GM23338 (cell line): ENCODE data around the gene EPAS1. TPM values are rescaled to one million over a fixed set of nuclear protein-coding genes. Genes with fewer than 3 reads are reported as not detected.

Experiments used
- ATAC-seq: fragments of 200-7000 bp; cut with Tn5 transposase; 3 replicates; pipeline ENCODE4 v1.9.1; 2020
- DNase-seq: peaks from one replicate; pipeline ENCODE4 v3.0.0-alpha.2; 2015; ENCODE audit warnings: low spot score
- H2AFZ ChIP-seq: fragments of 200-600 bp; sonication (generic); 2 replicates; pipeline ENCODE4 v1.8.0; 2016; ENCODE audit warnings: antibody characterized with exemption, mild to moderate bottlenecking, moderate library complexity
- H3F3A ChIP-seq: fragments of 200-600 bp; sonication (generic); replicated peaks from 2 replicates; pipeline ENCODE4 v1.8.0; 2017; ENCODE audit warnings: antibody characterized with exemption, mixed run types, low read depth
- H3K27ac ChIP-seq: fragments of 200-600 bp; sonication (generic); 2 replicates; pipeline ENCODE4 v1.6.1; 2016; ENCODE audit warnings: low read depth
- H3K27me3 ChIP-seq: fragments of 200-600 bp; sonication (generic); 2 replicates; pipeline ENCODE4 v1.8.0; 2016; ENCODE audit warnings: mild to moderate bottlenecking, mixed run types, moderate library complexity; ENCODE audit not compliant: insufficient read depth
- H3K36me3 ChIP-seq: fragments of 200-600 bp; sonication (generic); 2 replicates; pipeline ENCODE4 v1.8.0; 2016; ENCODE audit warnings: mild to moderate bottlenecking; ENCODE audit not compliant: insufficient read depth
- H3K4me1 ChIP-seq: fragments of 200-600 bp; sonication (generic); 2 replicates; pipeline ENCODE4 v1.8.0; 2016; ENCODE audit warnings: mild to moderate bottlenecking, moderate library complexity; ENCODE audit not compliant: insufficient read depth
- H3K4me2 ChIP-seq: fragments of 200-600 bp; sonication (generic); 2 replicates; pipeline ENCODE4 v1.7.1; 2017; ENCODE audit warnings: mixed run types
- H3K4me3 ChIP-seq: fragments of 200-600 bp; sonication (generic); 2 replicates; pipeline ENCODE4 v1.6.1; 2016; ENCODE audit warnings: mixed run types
- H3K79me2 ChIP-seq: fragments of 200-600 bp; sonication (generic); replicated peaks from 2 replicates; pipeline ENCODE4 v1.8.0; 2017; ENCODE audit warnings: mild to moderate bottlenecking; ENCODE audit not compliant: insufficient read depth
- H3K9me2 ChIP-seq: fragments of 200-600 bp; sonication (generic); 2 replicates; pipeline ENCODE4 v1.8.0; 2017; ENCODE audit not compliant: insufficient read depth
- H4K20me1 ChIP-seq: fragments of 200-600 bp; sonication (generic); replicated peaks from 2 replicates; pipeline ENCODE4 v1.8.0; 2017; ENCODE audit warnings: mild to moderate bottlenecking; ENCODE audit not compliant: insufficient read depth
- H3K27ac Mint-ChIP-seq: 2 replicates; pipeline ENCODE4 v1.8.0; 2020; ENCODE audit warnings: inconsistent platforms, mild to moderate bottlenecking, moderate library complexity, mixed read lengths
- H3K27me3 Mint-ChIP-seq: 3 replicates; pipeline ENCODE4 v1.8.0; 2022; ENCODE audit warnings: low read depth, mild to moderate bottlenecking, moderate library complexity, mixed read lengths, inconsistent platforms; ENCODE audit not compliant: insufficient read depth, poor library complexity
- H3K36me3 Mint-ChIP-seq: 3 replicates; pipeline ENCODE4 v1.8.0; 2021; ENCODE audit warnings: low read depth, mild to moderate bottlenecking, inconsistent platforms, moderate library complexity, mixed read lengths
- H3K4me1 Mint-ChIP-seq: 3 replicates; pipeline ENCODE4 v1.8.0; 2020; ENCODE audit warnings: mild to moderate bottlenecking, inconsistent platforms, mixed read lengths
- H3K4me3 Mint-ChIP-seq: 3 replicates; pipeline ENCODE4 v1.8.0; 2021; ENCODE audit warnings: moderate library complexity, mild to moderate bottlenecking, inconsistent platforms, mixed read lengths
- H3K9me3 Mint-ChIP-seq: 3 replicates; pipeline ENCODE4 v1.8.0; 2020; ENCODE audit warnings: moderate library complexity, mild to moderate bottlenecking, inconsistent platforms, mixed read lengths
- EZH2 ChIP-seq: fragments of 200-600 bp; sonication (generic); IDR thresholded peaks from one replicate; pipeline ENCODE4 v1.8.0; 2017; ENCODE audit warnings: antibody characterized with exemption, mild to moderate bottlenecking, low read depth; ENCODE audit not compliant: unreplicated experiment
- polyA plus RNA-seq: library from polyadenylated mRNA; unstranded; fragments of >200 nt; fragmentation: Nextera tagmentation; extraction: Ambion mirVana; gene quantifications from 2 replicates; pipeline ENCODE4 v1.2.1, GENCODE V29; 2016
- total RNA-seq: library from RNA; depleted of rRNA; stranded (reverse); fragments of >200 nt; shearing (Covaris generic); gene quantifications from 2 replicates; pipeline ENCODE4 v1.2.3, GENCODE V29; 2014
- TF ChIP-seq, protein P1 (sequence below): fragments of 250-450 bp; sonication (Bioruptor Pico); IDR thresholded peaks from 2 replicates; pipeline ENCODE4 v1.5.0; 2020; ENCODE audit warnings: mild to moderate bottlenecking, moderate library complexity
- TF ChIP-seq, protein P2 (sequence below), 2 experiments: fragments of 200-600 bp in 1 of 2; sonication (generic) in 1 of 2; conservative IDR thresholded peaks; 2 replicates each; pipeline versions ENCODE4 v1.5.1 to v1.6.1; 2016 to 2017; ENCODE audit warnings: antibody characterized with exemption in 2 of 2, low read depth in 2 of 2, mild to moderate bottlenecking in 2 of 2, moderate library complexity in 1 of 2
- TF ChIP-seq, protein P3 (sequence below): IDR thresholded peaks from one replicate; pipeline ENCODE4 v1.6.1; 2018; ENCODE audit warnings: antibody characterized with exemption; ENCODE audit not compliant: unreplicated experiment

Gene EPAS1
- total and polyA plus RNA-seq, 2 experiments from 2014 or later = 0.68 to 5.4 TPM

DNA sequence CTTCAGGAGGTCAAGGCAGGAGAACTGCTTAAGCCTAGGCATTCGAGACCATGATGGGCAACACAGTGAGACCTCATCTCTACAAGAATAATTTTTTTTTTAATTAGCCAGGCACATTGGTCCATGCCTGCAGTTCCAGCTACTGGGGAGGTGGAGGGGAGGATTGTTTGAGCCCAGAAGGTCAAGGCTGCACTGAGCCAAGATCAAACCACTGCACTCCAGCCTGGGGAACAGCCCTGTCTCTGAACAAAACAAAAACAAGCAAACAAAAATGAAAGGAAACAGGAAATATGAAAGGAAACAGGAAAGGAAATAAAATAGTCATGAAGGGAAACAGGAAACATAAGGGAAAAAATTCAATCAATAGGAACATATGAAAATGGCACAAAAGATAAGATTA lies 117.5 kb downstream of the EPAS1 start (continued):
- TF ChIP-seq, protein P1, sequence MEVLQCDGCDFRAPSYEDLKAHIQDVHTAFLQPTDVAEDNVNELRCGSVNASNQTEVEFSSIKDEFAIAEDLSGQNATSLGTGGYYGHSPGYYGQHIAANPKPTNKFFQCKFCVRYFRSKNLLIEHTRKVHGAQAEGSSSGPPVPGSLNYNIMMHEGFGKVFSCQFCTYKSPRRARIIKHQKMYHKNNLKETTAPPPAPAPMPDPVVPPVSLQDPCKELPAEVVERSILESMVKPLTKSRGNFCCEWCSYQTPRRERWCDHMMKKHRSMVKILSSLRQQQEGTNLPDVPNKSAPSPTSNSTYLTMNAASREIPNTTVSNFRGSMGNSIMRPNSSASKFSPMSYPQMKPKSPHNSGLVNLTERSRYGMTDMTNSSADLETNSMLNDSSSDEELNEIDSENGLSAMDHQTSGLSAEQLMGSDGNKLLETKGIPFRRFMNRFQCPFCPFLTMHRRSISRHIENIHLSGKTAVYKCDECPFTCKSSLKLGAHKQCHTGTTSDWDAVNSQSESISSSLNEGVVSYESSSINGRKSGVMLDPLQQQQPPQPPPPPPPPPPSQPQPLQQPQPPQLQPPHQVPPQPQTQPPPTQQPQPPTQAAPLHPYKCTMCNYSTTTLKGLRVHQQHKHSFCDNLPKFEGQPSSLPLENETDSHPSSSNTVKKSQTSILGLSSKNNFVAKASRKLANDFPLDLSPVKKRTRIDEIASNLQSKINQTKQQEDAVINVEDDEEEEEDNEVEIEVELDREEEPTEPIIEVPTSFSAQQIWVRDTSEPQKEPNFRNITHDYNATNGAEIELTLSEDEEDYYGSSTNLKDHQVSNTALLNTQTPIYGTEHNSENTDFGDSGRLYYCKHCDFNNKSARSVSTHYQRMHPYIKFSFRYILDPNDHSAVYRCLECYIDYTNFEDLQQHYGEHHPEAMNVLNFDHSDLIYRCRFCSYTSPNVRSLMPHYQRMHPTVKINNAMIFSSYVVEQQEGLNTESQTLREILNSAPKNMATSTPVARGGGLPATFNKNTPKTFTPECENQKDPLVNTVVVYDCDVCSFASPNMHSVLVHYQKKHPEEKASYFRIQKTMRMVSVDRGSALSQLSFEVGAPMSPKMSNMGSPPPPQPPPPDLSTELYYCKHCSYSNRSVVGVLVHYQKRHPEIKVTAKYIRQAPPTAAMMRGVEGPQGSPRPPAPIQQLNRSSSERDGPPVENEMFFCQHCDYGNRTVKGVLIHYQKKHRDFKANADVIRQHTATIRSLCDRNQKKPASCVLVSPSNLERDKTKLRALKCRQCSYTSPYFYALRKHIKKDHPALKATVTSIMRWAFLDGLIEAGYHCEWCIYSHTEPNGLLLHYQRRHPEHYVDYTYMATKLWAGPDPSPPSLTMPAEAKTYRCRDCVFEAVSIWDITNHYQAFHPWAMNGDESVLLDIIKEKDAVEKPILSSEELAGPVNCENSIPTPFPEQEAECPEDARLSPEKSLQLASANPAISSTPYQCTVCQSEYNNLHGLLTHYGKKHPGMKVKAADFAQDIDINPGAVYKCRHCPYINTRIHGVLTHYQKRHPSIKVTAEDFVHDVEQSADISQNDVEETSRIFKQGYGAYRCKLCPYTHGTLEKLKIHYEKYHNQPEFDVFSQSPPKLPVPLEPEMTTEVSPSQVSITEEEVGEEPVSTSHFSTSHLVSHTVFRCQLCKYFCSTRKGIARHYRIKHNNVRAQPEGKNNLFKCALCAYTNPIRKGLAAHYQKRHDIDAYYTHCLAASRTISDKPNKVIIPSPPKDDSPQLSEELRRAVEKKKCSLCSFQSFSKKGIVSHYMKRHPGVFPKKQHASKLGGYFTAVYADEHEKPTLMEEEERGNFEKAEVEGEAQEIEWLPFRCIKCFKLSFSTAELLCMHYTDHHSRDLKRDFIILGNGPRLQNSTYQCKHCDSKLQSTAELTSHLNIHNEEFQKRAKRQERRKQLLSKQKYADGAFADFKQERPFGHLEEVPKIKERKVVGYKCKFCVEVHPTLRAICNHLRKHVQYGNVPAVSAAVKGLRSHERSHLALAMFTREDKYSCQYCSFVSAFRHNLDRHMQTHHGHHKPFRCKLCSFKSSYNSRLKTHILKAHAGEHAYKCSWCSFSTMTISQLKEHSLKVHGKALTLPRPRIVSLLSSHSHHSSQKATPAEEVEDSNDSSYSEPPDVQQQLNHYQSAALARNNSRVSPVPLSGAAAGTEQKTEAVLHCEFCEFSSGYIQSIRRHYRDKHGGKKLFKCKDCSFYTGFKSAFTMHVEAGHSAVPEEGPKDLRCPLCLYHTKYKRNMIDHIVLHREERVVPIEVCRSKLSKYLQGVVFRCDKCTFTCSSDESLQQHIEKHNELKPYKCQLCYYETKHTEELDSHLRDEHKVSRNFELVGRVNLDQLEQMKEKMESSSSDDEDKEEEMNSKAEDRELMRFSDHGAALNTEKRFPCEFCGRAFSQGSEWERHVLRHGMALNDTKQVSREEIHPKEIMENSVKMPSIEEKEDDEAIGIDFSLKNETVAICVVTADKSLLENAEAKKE = no peak

DNA sequence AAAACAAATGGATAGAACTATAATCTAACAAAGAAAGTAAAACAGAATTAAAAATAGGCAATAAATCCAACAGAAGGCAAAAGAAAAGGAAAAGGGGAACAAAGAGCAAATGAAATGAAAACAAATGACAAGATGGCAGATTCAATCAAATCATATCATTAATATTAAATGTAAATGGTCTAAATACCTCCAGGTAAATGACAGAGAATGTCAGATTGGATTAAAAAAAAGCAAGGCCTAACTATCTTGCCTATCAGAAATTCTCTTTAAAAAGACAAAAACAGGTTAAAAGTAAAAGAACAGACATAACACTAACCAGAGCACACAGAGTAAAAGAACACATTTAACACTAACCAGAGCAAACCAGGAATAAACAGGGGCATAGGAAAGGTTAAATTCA lies 119.1 kb downstream of the EPAS1 start:
- Histone ChIP-seq H3K4me2 (no peak overlapping the region), H2AFZ (no peak overlapping the region), H3K4me1 (no peaks in the 10 kb centered on the region), H3F3A (no peaks in the 10 kb centered on the region), H3K9me2 (no peaks in the 10 kb centered on the region), H3K4me3 (no peak overlapping the region), H3K36me3 (no peaks in the 10 kb centered on the region), H3K27me3 (no peaks in the 10 kb centered on the region), H4K20me1 (no peaks in the 10 kb centered on the region), H3K27ac (no peak overlapping the region), H3K79me2 (no peaks in the 10 kb centered on the region)
- TF ChIP-seq EZH2 = no peak
- TF ChIP-seq, protein P2, sequence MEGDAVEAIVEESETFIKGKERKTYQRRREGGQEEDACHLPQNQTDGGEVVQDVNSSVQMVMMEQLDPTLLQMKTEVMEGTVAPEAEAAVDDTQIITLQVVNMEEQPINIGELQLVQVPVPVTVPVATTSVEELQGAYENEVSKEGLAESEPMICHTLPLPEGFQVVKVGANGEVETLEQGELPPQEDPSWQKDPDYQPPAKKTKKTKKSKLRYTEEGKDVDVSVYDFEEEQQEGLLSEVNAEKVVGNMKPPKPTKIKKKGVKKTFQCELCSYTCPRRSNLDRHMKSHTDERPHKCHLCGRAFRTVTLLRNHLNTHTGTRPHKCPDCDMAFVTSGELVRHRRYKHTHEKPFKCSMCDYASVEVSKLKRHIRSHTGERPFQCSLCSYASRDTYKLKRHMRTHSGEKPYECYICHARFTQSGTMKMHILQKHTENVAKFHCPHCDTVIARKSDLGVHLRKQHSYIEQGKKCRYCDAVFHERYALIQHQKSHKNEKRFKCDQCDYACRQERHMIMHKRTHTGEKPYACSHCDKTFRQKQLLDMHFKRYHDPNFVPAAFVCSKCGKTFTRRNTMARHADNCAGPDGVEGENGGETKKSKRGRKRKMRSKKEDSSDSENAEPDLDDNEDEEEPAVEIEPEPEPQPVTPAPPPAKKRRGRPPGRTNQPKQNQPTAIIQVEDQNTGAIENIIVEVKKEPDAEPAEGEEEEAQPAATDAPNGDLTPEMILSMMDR (conservative IDR thresholded peaks at IDR 0.05; ENCODE audit: low read depth in 2 of 2) = no peak
- TF ChIP-seq, protein P3, sequence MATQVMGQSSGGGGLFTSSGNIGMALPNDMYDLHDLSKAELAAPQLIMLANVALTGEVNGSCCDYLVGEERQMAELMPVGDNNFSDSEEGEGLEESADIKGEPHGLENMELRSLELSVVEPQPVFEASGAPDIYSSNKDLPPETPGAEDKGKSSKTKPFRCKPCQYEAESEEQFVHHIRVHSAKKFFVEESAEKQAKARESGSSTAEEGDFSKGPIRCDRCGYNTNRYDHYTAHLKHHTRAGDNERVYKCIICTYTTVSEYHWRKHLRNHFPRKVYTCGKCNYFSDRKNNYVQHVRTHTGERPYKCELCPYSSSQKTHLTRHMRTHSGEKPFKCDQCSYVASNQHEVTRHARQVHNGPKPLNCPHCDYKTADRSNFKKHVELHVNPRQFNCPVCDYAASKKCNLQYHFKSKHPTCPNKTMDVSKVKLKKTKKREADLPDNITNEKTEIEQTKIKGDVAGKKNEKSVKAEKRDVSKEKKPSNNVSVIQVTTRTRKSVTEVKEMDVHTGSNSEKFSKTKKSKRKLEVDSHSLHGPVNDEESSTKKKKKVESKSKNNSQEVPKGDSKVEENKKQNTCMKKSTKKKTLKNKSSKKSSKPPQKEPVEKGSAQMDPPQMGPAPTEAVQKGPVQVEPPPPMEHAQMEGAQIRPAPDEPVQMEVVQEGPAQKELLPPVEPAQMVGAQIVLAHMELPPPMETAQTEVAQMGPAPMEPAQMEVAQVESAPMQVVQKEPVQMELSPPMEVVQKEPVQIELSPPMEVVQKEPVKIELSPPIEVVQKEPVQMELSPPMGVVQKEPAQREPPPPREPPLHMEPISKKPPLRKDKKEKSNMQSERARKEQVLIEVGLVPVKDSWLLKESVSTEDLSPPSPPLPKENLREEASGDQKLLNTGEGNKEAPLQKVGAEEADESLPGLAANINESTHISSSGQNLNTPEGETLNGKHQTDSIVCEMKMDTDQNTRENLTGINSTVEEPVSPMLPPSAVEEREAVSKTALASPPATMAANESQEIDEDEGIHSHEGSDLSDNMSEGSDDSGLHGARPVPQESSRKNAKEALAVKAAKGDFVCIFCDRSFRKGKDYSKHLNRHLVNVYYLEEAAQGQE = no peak
- H3K27ac Mint-ChIP-seq = no peak overlapping the region
- H3K27me3 Mint-ChIP-seq = no peaks in the 10 kb centered on the region
- no peak for DNase-seq
- no peaks in the 10 kb centered on the region for H3K4me1 Mint-ChIP-seq
- peaks cover 47% of the 10 kb centered on the region for H3K9me3 Mint-ChIP-seq
- ATAC-seq = no peak
- peaks cover 25% of the 10 kb centered on the region for H3K36me3 Mint-ChIP-seq
- H3K4me3 Mint-ChIP-seq = no peak overlapping the region
